GM18526 (cell line): ENCODE results near the gene PDE12.
A peak's percentile ranks its signal among the peaks of the same experiment; 100 is the strongest.

Source experiments
- POLR2A ChIP-seq: IDR thresholded peaks from 3 replicates; pipeline ENCODE4 v1.6.1; 2011; ENCODE audit not compliant: insufficient read length; ENCODE audit errors: extremely low read depth

The PDE12 gene

DNA sequence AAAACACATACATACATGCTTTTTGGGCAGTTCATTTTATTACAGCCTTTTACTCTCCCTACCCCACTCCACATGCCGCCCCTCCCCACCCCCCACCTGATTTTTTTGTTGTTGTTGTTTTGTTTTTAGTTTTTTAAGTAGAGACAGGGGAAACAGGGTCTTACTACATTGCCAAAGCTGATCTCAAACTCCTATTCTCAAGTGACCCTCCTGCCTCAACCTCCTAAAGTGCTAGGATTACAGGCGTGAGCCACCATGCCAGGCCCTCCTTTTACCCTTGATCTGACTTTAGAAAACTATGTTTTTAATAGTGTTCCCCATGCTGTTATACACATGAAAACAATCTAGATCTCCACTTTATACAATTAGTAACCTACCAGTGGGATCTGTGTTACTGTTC is 14.8 kb downstream of the PDE12 start:
- TF ChIP-seq POLR2A: no peak

DNA sequence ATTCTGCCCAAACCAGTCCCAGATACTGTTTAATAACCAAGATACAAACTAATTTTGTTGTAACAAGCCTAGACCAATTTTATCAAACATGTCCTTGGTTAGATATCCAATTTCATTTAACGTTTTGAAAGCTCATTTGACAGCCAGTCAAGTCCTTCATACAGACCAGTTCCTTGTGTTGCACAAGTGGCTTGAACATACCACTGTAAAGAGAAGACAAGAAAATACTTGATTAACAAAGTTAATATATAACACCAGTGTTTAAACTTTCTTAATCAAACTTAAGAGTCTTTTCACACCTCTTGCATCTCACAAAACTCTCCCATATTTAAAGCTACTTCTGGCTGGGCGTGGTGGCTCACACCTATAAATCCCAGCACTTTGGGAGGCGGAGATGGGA is 16.0 kb downstream of the PDE12 start:
- TF ChIP-seq POLR2A: no peak

DNA sequence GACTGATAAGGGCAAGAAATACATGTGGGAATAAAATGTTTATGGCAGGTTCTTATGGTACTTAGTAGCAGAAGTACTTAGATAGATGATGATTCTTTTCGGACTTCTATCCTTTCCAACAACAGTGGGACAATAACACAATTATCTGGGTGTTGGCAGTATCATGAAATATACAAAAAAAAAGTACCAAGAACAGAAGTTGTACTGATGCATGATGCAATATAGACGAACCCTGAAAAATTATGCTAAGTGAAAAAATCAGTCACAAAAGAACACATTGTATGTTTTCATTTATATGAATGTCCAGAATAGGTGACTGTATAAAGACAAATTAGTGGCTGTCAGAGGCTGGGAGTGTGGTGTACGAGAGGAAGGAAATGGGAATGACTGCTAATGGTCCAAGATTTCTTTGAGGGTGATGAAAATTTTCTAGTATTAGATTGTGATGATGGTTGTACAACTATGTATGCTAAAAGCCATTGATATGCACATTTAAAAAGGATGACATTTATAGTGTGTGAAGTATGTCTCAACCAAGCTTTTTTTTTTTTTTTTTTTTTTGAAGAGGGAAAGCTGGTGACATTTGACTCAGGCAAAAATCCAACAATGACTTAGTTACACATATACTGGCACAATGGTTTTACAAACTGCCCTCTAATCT is 20.0 kb downstream of the PDE12 start:
- no peak for TF ChIP-seq POLR2A

GRCh38 chr3:57577801-57578200 is 21.7 kb downstream of the PDE12 start:
- no peak for TF ChIP-seq POLR2A

DNA sequence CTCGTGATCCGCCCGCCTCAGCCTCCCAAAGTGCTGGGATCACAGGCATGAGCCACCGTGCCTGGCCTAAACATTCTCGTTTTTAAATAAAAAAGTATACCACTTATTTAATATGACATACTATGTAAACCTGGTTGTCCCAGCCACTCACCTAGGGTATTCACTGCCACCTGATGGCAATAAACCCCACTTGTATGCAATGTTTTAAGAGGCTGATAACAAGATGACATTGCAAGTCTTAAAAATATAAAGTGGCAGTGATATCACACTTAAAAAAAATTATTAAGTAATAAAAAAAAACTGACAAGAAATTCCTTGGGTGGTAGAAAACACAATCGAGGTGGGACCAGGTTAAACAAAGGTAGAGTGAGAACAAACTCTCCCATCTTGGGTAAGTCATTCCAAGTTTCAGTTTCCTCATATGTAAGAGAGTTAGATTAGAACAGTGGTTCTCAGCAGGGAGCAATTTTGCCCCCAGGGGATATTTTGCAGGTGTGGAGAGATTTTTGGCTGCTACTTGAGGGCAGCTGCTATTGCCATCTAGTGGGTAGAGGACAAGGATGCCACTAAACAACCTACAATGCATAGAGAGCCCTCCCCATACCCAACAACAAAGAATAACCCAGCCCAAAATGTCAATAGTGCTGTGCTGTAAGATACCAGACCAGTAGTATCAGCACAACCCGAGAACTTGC is 26.5 kb downstream of the PDE12 start:
- no peak for TF ChIP-seq POLR2A

GRCh38 chr3:57583544-57583943 is 27.5 kb downstream of the PDE12 start:
- TF ChIP-seq POLR2A: no peak

DNA sequence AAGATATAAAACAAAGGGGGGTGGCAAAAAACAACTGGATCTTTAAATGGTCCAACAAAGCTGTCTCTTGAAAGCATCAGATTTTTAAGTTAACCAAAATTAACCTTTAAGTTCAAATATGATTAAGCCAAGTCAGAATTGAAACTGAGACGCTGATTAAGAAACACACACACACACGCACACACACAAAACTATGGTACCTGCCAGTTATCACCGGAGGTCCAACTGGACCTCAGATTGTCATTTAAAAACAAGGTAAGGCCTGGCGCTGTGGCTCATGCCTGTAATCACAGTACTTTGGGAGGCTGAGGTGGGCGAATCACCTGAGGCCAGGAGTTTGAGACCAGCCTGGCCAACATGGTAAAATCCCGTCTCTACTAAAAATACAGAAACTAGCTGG is 30.7 kb downstream of the PDE12 start:
- no peak for TF ChIP-seq POLR2A

DNA sequence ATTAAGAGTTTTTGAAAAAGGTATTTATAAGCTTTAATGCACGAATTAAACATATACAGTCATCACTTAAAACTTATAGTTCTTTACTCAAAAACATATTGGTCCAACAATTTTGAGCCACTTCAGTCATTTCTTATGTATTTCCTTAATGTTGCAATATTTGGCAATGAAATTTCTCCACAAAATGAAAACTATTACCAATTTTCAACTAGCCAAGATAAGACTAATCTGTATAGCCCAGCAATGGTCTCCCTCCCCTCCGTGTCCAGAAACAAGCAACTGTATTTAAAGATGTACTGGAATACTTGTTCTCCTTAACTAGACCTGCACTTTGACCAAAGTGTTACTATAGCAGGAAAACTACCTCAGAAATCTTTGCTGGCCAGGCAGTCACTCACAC is 31.8 kb downstream of the PDE12 start:
- no peak for TF ChIP-seq POLR2A

- TF ChIP-seq POLR2A: no peak
Measured at GRCh38 chr3:57592306-57592705, 36.2 kb downstream of the PDE12 start.

DNA sequence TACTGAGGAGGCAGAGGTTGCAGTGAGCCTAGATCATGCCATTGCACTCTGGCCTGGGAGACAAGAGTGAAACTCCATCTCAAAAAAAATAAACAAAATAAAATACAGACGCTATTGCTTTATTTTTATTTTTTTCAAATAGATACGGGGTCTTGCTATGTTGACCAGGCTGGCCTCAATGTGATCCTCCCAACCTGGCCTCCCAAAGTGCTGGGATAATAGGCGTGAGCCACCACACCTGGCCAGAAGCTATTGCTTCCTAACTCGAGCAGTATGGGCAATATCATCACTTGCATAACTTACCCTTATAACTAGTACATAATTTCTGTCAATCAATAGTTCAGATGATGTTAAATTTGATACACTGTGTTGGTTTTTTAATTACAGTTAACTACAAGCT is 38.1 kb downstream of the PDE12 start:
- no peak for TF ChIP-seq POLR2A

DNA sequence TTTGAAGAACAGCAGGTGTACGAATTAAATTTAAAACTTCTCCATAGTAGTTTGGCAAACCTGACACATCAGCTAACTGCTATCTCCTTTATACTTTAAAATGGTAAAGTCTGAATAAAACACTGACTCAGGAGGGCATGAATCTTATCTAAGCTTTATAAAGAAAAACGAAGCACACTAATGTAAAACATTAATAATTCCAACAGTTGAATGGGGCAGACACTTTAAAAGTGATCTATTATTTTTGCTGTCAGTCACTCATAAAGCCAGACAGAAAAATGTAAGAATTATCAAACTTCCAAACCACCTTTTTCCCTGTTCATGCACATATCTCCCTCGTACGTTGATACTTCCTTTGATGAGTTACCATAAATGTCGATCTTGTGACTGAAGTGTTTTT is 38.5 kb downstream of the PDE12 start:
- TF ChIP-seq POLR2A: no peak

GRCh38 chr3:57596495-57597126 is 40.5 kb downstream of the PDE12 start:
- no peak for TF ChIP-seq POLR2A

DNA sequence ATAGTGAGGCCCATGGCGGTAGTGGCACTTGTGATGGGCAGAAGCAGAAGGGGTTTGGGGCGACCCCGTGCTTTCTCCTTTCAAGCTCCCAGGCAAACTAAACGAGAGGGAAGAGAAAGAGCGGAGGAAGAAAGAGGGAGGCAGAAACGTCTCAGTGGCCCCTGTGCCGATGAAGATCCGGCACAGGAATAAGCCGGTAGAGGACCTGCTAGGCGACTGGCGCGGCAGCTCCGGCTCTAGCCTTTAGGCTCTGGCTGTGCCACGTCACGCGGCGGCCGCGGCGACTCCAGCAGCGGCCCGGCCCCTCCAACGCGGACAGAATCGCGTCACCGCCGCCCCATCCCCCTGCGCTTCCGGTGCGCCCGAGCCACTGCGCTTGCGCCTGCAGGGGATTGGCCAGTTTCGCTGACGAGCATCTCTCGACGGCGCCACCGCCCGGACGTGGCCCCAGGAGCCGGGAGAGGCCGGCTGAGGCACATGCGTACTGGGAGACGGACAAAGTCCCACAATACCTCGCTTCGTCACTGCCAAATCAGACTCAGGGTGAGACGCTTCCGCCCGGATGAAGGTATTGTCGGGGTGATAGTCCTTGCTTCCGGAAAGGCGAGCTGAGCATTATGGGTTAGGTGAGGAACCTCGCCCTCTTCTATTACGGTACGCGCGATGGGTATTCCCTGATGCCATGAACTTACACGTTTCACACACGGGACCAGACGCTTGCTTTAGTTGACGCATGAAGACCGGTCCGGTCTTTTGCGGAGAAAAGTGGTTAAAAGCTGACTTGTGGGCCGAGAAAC is 41.3 kb downstream of the PDE12 start, which contains the start of gene ARF4:
Gene ARF4, minus strand, starts transcription at position 218 of the 797 bp plus-strand sequence. Its CDS starts 204 bp downstream, at position 14.
- TF ChIP-seq POLR2A: peak; percentile 98

GRCh38 chr3:57598765-57599360 is 42.8 kb downstream of the PDE12 start:
- no peak for TF ChIP-seq POLR2A

DNA sequence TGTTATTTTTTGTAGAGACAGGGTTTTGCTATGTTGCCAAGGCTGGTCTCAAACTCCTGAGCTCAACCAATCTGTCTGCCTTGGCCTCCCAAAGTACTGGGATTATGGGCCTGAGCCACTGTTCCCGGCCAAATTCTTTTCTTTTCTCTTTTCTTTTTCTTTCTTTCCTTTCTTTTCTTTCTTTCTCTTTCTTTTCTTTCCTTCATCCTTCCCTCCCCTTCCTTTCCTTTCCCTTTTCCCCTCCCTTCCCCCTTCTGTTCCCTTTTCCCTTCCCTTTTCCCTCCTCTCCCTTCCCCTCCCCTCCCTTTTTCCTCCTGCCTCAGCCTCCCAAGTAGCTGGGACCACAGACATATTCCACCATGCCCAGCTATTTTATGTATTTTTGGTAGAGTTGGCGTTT is 44.1 kb downstream of the PDE12 start:
- no peak for TF ChIP-seq POLR2A

GRCh38 chr3:57604971-57605370 is 48.9 kb downstream of the PDE12 start:
- TF ChIP-seq POLR2A: no peak

- TF ChIP-seq POLR2A: no peak
Measured at GRCh38 chr3:57605683-57606082, 49.6 kb downstream of the PDE12 start.
